Measurements from ENCODE around the gene CERS2. TPM values are rescaled to one million over a fixed set of nuclear protein-coding genes. Genes with fewer than 3 reads are reported as not detected.

Gene CERS2
- total RNA-seq, 1 experiment from 2014 or later = 361 TPM

GRCh38 chr1:150922519-150922975 is 52.1 kb downstream of the CERS2 start:
- DNase-seq (ENCODE audit: extremely low read depth, low read depth) = peak; percentile 87

- no peak for DNase-seq (ENCODE audit: extremely low read depth, low read depth)
Observed at GRCh38 chr1:150917387-150917786, 57.2 kb downstream of the CERS2 start.

Small RNA genes lying within 50 kb of the gene (small RNA-seq; reads per million reads assigned to genes)
- gene RNU6-884P = 0 to 0.06 reads per million in 2 experiments

Other genes with a start within 250 kb of the CERS2 start
- gene CTSS, start 209.1 kb downstream of the CERS2 start, total RNA-seq (2014; rRNA removed; shearing (Covaris generic)) = 0.38 and 1.1 TPM in 2 replicates
- gene CTSK, start 166.6 kb downstream of the CERS2 start, total RNA-seq (2014; rRNA removed; shearing (Covaris generic)) = 2.7 and 4.5 TPM in 2 replicates
- 22.8 and 27.1 TPM in 2 replicates for gene ARNT, start 98.2 kb downstream of the CERS2 start, total RNA-seq (2014; rRNA removed; shearing (Covaris generic))
- not detected in 2 replicates for gene CTXND2, start 87.7 kb downstream of the CERS2 start, total RNA-seq (2014; rRNA removed; shearing (Covaris generic))
- gene SETDB1, start 48.5 kb downstream of the CERS2 start, total RNA-seq (2014; rRNA removed; shearing (Covaris generic)) = 46.5 and 53.6 TPM in 2 replicates
- 0.10 and 0.61 TPM in 2 replicates for gene ANXA9, start 7.5 kb upstream of the CERS2 start, total RNA-seq (2014; rRNA removed; shearing (Covaris generic))
- 12.1 and 13.4 TPM in 2 replicates for gene MINDY1, start 32.1 kb upstream of the CERS2 start, total RNA-seq (2014; rRNA removed; shearing (Covaris generic))
- gene PRUNE1, start 33.6 kb upstream of the CERS2 start, total RNA-seq (2014; rRNA removed; shearing (Covaris generic)) = 22.7 and 24.7 TPM in 2 replicates
- 0.43 and 1.3 TPM in 2 replicates for gene BNIPL, start 61.8 kb upstream of the CERS2 start, total RNA-seq (2014; rRNA removed; shearing (Covaris generic))
- gene C1orf56, start 72.9 kb upstream of the CERS2 start, total RNA-seq (2014; rRNA removed; shearing (Covaris generic)) = 6.1 and 7.2 TPM in 2 replicates
- 100 and 101 TPM in 2 replicates for gene CDC42SE1, start 84.8 kb upstream of the CERS2 start, total RNA-seq (2014; rRNA removed; shearing (Covaris generic))
- gene MLLT11, start 85.6 kb upstream of the CERS2 start, total RNA-seq (2014; rRNA removed; shearing (Covaris generic)) = 82.1 and 84.6 TPM in 2 replicates
- 14.3 and 18.2 TPM in 2 replicates for gene GABPB2, start 95.9 kb upstream of the CERS2 start, total RNA-seq (2014; rRNA removed; shearing (Covaris generic))
- gene SEMA6C, start 171.8 kb upstream of the CERS2 start, total RNA-seq (2014; rRNA removed; shearing (Covaris generic)) = 0.69 and 1.2 TPM in 2 replicates
- gene TNFAIP8L2, start 181.8 kb upstream of the CERS2 start, total RNA-seq (2014; rRNA removed; shearing (Covaris generic)) = not detected in 2 replicates
- 18.0 and 25.1 TPM in 2 replicates for gene LYSMD1, start 191.1 kb upstream of the CERS2 start, total RNA-seq (2014; rRNA removed; shearing (Covaris generic))
- gene SCNM1, start 191.3 kb upstream of the CERS2 start, total RNA-seq (2014; rRNA removed; shearing (Covaris generic)) = 95.3 and 96.9 TPM in 2 replicates
- gene TMOD4, start 201.1 kb upstream of the CERS2 start, total RNA-seq (2014; rRNA removed; shearing (Covaris generic)) = 0.87 TPM in 1 of 2 replicates, not detected in the other
- 88.7 and 95.2 TPM in 2 replicates for gene VPS72, start 215.4 kb upstream of the CERS2 start, total RNA-seq (2014; rRNA removed; shearing (Covaris generic))
- 95.2 and 119 TPM in 2 replicates for gene PIP5K1A, start 223.7 kb upstream of the CERS2 start, total RNA-seq (2014; rRNA removed; shearing (Covaris generic))

Data from NCI-H460 (cell line).